Measurements from ENCODE around the gene INHBE. TPM values are rescaled to one million over a fixed set of nuclear protein-coding genes. Genes with fewer than 3 reads are reported as not detected.

The INHBE gene
- total RNA-seq, 1 experiment from 2014 or later: 13.9 TPM

DNA sequence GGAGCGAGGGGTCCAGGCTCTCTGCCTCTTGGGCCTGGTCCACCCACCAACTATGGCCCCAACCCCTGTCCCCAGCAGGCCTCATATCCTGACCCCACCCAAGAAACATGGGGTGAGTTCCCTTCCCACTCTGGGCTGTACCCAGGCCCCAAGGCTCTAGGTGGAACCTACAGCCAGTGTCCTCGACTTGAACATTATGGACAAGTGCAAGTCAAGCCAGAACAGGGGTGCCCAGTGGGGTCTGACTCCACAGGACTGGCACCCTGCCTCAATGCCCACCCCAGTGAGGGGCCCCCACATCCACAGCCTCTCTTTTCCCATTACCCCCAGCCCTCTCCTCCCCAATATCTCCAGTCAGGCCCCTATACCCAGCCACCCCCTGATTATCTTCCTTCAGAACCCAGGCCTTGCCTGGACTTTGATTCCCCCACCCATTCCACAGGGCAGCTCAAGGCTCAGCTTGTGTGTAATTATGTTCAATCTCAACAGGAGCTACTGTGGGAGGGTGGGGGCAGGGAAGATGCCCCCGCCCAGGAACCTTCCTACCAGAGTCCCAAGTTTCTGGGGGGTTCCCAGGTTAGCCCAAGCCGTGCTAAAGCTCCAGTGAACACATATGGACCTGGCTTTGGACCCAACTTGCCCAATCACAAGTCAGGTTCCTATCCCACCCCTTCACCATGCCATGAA, 16.0 kb downstream of the INHBE start:
- CTCF ChIA-PET: interaction anchor here (0.6 to 1.4 kb wide), 2 partner anchors 12 to 16 kb away, joined by 3 read pairs; partner anchors contain the start of gene INHBE
- no peak for DNase-seq
- Mint-ChIP-seq H3K4me3 (ENCODE audit: unreplicated experiment) (no peak overlapping the region), H3K4me1 (ENCODE audit: low read depth, unreplicated experiment) (no peaks in the 10 kb centered on the region), H3K9me3 (ENCODE audit: unreplicated experiment) (no peaks in the 10 kb centered on the region), H3K27ac (ENCODE audit: unreplicated experiment) (no peak overlapping the region), H3K36me3 (ENCODE audit: insufficient read depth, unreplicated experiment) (no peaks in the 10 kb centered on the region), H3K27me3 (ENCODE audit: insufficient read depth, unreplicated experiment) (peaks cover 16% of the 10 kb centered on the region)
- Histone ChIP-seq H3K36me3 (ENCODE audit: control insufficient read depth, insufficient read depth, low read length) (no peaks in the 10 kb centered on the region), H3K9me3 (no peaks in the 10 kb centered on the region), H3K4me1 (no peaks in the 10 kb centered on the region), H3K4me3 (ENCODE audit: low read depth, low read length) (no peak overlapping the region), H3K27me3 (replicated peaks; ENCODE audit: control insufficient read depth, insufficient read depth, low read length) (no peaks in the 10 kb centered on the region; the same call in 1 of the 2 replicates)
- POLR2A ChIA-PET: no interaction called here
- TF ChIP-seq, protein P1, sequence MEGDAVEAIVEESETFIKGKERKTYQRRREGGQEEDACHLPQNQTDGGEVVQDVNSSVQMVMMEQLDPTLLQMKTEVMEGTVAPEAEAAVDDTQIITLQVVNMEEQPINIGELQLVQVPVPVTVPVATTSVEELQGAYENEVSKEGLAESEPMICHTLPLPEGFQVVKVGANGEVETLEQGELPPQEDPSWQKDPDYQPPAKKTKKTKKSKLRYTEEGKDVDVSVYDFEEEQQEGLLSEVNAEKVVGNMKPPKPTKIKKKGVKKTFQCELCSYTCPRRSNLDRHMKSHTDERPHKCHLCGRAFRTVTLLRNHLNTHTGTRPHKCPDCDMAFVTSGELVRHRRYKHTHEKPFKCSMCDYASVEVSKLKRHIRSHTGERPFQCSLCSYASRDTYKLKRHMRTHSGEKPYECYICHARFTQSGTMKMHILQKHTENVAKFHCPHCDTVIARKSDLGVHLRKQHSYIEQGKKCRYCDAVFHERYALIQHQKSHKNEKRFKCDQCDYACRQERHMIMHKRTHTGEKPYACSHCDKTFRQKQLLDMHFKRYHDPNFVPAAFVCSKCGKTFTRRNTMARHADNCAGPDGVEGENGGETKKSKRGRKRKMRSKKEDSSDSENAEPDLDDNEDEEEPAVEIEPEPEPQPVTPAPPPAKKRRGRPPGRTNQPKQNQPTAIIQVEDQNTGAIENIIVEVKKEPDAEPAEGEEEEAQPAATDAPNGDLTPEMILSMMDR (IDR thresholded peaks at IDR 0.05; ENCODE audit: insufficient read depth in 1 of 2, low read depth in 1 of 2, low read length in 1 of 2, severe bottlenecking in 1 of 2, unreplicated experiment in 1 of 2): no peak
- intact Hi-C loops (cut with micrococcal nuclease; ENCODE audit: unreplicated experiment): no loop called here
- BruUV-seq (replicated peaks): no TSS peak

DNA sequence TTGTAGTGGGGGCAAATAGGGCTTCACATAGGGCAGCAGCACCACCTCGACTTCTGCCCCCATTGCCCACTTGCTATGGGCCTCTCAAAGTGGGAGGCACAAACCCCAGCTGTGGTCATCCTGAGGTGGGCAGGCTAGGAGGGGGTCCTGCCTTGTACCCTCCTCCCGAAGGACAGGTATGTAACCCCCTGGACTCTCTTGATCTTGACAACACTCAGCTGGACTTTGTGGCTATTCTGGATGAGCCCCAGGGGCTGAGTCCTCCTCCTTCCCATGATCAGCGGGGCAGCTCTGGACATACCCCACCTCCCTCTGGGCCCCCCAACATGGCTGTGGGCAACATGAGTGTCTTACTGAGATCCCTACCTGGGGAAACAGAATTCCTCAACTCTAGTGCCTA, 16.6 kb downstream of the INHBE start:
- BruUV-seq (replicated peaks): no TSS peak
- DNase-seq: no peak
- Histone ChIP-seq H3K36me3 (ENCODE audit: control insufficient read depth, insufficient read depth, low read length) (no peaks in the 10 kb centered on the region), H3K4me1 (no peaks in the 10 kb centered on the region), H3K4me3 (ENCODE audit: low read depth, low read length) (no peak overlapping the region), H3K9me3 (no peaks in the 10 kb centered on the region), H3K27me3 (replicated peaks; ENCODE audit: control insufficient read depth, insufficient read depth, low read length) (no peaks in the 10 kb centered on the region; the same call in 1 of the 2 replicates)
- Mint-ChIP-seq H3K9me3 (ENCODE audit: unreplicated experiment) (no peaks in the 10 kb centered on the region), H3K27me3 (ENCODE audit: insufficient read depth, unreplicated experiment) (peaks cover 16% of the 10 kb centered on the region), H3K36me3 (ENCODE audit: insufficient read depth, unreplicated experiment) (no peaks in the 10 kb centered on the region), H3K4me3 (ENCODE audit: unreplicated experiment) (no peak overlapping the region), H3K4me1 (ENCODE audit: low read depth, unreplicated experiment) (no peaks in the 10 kb centered on the region), H3K27ac (ENCODE audit: unreplicated experiment) (no peak overlapping the region)
- TF ChIP-seq, protein P1 (IDR thresholded peaks at IDR 0.05; ENCODE audit: insufficient read depth in 1 of 2, low read depth in 1 of 2, low read length in 1 of 2, severe bottlenecking in 1 of 2, unreplicated experiment in 1 of 2): no peak
- CTCF ChIA-PET: no interaction called here
- POLR2A ChIA-PET: no interaction called here
- intact Hi-C loops (cut with micrococcal nuclease; ENCODE audit: unreplicated experiment): no loop called here

DNA sequence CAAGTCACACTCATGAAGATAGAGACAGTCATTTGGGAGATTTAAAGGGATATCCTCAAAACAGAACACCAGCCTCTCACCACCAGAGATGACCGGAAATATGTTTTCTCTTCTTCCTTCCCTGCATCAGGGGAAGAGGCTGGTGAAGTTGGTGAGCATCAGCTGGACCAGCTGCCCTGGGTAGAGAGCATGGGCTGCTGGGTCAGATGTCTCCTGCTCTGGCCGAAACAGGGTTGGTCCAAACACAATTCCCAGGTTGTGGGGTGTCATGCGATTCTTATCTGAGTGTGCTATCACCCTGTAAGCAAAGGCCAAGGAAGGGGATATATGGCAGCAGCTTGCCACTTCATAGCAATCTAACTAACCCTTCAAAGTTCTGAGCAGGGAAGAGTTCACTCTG, 17.3 kb downstream of the INHBE start:
- TF ChIP-seq, protein P1 (IDR thresholded peaks at IDR 0.05; ENCODE audit: insufficient read depth in 1 of 2, low read depth in 1 of 2, low read length in 1 of 2, severe bottlenecking in 1 of 2, unreplicated experiment in 1 of 2): no peak
- Mint-ChIP-seq H3K27ac (ENCODE audit: unreplicated experiment) (no peak overlapping the region), H3K27me3 (ENCODE audit: insufficient read depth, unreplicated experiment) (peaks cover 12% of the 10 kb centered on the region), H3K36me3 (ENCODE audit: insufficient read depth, unreplicated experiment) (no peaks in the 10 kb centered on the region), H3K4me3 (ENCODE audit: unreplicated experiment) (no peak overlapping the region), H3K9me3 (ENCODE audit: unreplicated experiment) (no peaks in the 10 kb centered on the region), H3K4me1 (ENCODE audit: low read depth, unreplicated experiment) (no peaks in the 10 kb centered on the region)
- intact Hi-C loops (cut with micrococcal nuclease; ENCODE audit: unreplicated experiment): no loop called here
- ChIA-PET CTCF (no interaction called here), POLR2A (no interaction called here)
- BruUV-seq (replicated peaks): no TSS peak
- Histone ChIP-seq H3K4me3 (ENCODE audit: low read depth, low read length) (no peak overlapping the region), H3K27me3 (replicated peaks; ENCODE audit: control insufficient read depth, insufficient read depth, low read length) (no peaks in the 10 kb centered on the region; the same call in 1 of the 2 replicates), H3K9me3 (no peaks in the 10 kb centered on the region), H3K36me3 (ENCODE audit: control insufficient read depth, insufficient read depth, low read length) (no peaks in the 10 kb centered on the region), H3K4me1 (no peaks in the 10 kb centered on the region)
- no peak for DNase-seq

Measured in Caco-2 (cell line).